ENCODE results near the gene EVX2.
A peak's percentile ranks its signal among the peaks of the same experiment; 100 is the strongest.

EVX2 gene
- total RNA-seq, result 0 reads per million in 4 donors

GRCh38 chr2:176083796-176084261, at the start of gene EVX2:
EVX2 (minus strand) TSS chr2:176083962; CDS start chr2:176083776, 186 bp downstream.
- DNase-seq, result no peak

- no peak for DNase-seq
Observed at GRCh38 chr2:176133389-176133788, 49.6 kb upstream of the EVX2 start.

- peak in 1 of 5 donors; percentile 29 for DNase-seq
Observed at GRCh38 chr2:176132205-176133171, 48.7 kb upstream of the EVX2 start.

- DNase-seq, result no peak
Observed at GRCh38 chr2:176131848-176132158, 48.0 kb upstream of the EVX2 start.

DNA sequence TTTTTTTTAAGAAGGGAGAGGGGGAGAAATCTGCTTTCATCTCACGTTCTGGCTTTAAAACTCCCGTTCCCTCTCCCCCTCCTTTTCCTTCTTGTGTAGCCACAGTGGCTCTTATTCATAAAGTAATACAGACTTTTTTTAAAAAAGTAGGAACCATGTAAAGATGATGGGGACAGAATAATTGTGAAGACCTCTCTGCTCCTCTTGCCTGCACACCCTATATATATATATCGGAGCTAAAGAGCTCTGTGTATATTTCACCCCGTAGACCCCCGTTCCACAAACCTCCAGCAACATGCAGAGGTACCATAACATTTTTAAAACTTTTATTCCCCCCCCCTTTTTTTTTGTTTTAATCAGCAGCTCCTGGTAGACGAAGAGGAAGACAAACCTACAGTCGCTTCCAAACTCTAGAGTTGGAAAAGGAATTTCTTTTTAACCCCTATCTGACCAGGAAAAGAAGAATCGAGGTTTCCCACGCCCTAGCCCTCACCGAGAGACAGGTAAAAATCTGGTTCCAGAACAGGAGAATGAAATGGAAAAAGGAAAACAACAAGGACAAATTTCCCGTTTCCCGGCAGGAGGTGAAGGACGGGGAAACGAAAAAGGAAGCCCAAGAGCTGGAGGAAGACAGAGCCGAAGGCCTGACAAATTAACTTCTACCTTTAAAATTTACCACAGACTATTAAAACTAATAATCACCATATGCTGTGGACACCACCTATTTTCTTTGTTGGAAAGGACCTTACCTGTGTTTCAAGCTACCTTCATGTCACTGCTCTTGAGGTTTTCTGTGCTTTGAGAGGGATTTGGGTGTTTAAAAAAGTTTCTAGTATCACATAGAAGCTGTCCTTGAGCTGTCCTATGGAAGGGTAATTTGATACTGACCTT, 47.4 kb upstream of the EVX2 start:
- DNase-seq, result no peak

GRCh38 chr2:176130147-176130956, 46.6 kb upstream of the EVX2 start:
- no peak for DNase-seq

GRCh38 chr2:176129813-176130146, 46.0 kb upstream of the EVX2 start:
- no peak for DNase-seq

DNA sequence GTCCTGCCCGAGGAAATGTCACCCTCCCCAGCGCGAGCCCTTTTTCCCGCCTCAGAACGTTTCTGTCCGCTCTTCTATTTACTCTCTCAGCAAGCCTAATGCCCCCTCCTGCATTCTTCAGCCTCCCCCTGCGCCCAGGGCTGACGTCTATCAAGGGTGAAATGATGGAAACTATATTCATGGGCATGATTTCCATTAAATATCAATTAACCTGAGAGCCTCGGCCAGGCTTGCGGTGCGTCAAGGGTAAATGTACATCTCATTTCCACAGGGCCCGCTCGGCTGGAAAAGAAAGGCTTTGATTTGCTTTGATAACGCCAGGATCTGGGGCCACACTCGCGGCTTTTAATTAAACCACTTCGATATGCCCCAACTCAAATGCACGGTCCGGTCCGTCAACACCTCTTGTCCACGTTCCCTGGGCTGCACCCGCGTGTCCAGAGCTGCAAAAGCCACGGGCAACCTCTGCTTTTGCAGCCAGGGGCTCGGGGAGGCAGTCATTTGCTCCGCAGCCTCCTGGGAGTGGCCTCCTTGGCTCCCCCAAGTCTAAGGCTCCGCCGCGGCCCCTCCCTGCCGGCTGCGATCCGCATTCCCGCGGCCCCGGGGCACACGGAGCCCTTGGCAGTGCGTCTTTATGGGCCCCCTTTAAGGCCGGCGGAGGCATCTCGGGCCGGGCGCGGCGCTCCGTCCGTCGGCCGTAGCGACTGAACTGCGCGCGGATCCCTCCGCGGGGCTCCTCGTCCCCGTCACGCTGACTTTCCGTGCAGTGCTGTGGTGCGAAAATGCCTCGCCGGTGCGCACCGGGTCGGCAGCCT, 45.4 kb upstream of the EVX2 start, which contains the start of gene HOXD8:
HOXD8 (plus strand) TSS at position 724 of the 815 bp plus-strand sequence. CDS start 662 bp downstream, outside the sequence.
- no peak for DNase-seq

GRCh38 chr2:176128172-176128981, 44.6 kb upstream of the EVX2 start:
- DNase-seq, result no peak

GRCh38 chr2:176127774-176128072, 44.0 kb upstream of the EVX2 start:
- DNase-seq, result no peak

DNA sequence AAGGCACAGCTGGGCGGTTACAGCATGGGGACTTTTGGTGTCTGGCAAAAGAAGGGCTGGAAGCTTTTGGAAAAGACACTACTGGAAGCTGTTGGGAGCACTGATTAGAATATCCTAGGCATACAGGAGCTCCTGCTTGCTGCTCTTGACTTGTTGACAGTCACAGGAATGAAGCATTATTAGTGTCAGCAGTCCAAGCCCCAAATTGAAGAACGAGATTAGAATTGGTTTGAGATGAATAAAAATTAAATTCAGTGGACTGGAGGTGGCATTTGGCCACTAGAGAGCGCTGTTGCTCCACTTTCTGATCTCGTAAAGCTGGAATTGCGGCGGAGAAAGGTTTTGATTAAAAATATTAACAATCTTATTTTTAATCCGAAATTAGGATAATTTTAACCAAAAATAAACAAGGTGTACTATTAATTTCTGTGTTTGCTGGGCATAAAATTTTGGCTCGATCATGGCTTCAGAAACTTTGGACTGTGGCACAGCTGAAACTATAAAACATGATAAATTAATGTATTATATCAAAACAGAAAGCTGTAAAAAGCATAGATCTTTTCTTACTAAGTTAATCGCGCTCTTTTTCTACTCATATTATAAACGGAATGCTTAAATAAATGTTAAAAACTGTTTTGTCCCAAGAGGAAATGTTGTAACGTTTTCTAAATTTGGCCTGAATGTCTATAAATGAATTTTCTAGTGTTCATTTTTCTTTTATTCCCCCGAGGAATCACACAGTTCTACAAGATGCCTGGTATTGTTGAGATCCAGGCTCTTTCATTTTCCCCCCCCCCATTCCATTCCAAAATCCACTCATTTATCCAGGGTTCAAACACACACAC, 43.4 kb upstream of the EVX2 start:
- DNase-seq, result peak in 4 of 5 donors; percentile 32 to 73 (median 50)

GRCh38 chr2:176125772-176126054, 42.0 kb upstream of the EVX2 start:
- DNase-seq, result no peak

GRCh38 chr2:176124947-176125771, 41.4 kb upstream of the EVX2 start:
- DNase-seq, result no peak

DNA sequence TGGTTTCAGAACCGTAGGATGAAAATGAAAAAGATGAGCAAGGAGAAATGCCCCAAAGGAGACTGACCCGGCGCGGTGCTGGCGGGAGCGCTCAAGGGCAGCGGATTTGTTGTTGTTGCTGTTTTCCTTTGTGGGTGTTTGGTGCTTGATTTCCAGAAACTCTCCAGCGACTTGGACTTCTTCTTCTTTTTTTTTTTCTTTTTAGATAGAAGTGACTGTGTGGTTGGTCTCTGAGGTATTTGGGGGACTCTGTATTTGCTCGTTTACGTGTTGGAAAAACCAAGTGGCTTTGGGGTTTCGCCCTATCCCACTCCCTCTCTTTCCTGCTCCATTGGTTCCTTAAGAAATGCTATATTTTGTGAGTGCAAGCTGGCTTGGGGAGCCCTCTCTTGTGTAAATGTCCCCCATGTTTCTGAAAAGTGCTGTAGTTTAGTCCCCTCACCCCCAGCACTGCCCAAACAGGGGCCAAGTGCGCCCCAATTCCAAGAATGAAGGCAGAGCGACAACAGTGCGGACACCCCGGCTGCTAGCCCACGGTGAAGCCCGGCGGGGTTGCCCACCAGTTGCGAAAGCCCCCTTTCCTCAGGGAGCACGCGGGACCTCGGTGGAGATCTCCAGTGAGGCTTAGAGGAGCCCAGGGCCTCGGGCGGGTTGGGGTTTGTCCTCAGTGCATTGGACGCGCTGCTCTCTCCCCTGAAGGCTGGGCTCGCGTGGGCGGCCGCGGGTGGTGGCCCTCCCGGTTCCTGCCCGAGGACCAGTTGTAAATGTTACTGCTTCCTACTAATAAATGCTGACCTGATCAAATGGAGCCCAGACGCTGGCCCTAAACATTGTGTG, 40.6 kb upstream of the EVX2 start:
- DNase-seq, result no peak

DNA sequence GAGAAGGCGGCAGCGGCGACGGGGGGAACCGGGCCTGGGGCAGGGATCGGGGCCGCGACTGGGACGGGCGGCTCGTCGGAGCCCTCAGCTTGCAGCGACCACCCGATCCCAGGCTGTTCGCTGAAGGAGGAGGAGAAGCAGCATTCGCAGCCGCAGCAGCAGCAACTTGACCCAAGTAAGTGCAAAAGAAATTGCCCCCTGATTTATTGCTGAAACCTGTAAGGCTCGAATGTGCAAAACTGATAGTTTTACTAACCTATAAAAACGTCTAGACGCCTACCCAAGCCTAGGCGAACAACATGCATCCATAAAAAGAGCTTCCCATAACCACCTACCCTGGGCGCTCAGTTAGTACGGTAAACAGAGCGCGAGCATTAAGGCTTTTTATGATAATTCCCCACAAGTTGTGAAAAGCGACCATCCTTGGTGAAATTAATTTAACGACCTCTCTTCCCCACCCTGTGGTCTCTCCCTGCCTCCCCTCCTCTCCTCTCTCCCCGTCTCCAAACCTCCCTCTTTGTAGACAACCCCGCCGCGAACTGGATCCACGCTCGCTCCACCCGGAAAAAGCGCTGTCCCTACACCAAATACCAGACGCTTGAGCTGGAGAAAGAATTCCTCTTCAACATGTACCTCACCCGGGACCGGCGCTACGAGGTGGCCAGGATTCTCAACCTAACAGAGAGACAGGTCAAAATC, 39.8 kb upstream of the EVX2 start:
- DNase-seq, result no peak

- DNase-seq, result no peak
Observed at GRCh38 chr2:176122683-176123410, 39.1 kb upstream of the EVX2 start, which contains the start of gene HOXD9. HOXD9 (plus strand) TSS chr2:176122719; CDS start chr2:176122769, 50 bp downstream.
